Activated gamma-delta T cell treated with anti-CD3 and anti-CD28 coated beads, Interleukin-2, amount 50 U/mL, for 16 hours (primary cell): ENCODE results near the gene ADCYAP1R1.

Experiments
- DNase-seq: peaks from one replicate; pipeline ENCODE4 v3.0.0-alpha.2; 2020; ENCODE audit warnings: low read depth

The ADCYAP1R1 gene

GRCh38 chr7:31087351-31087750 lies 35.2 kb downstream of the ADCYAP1R1 start:
- no peak for DNase-seq

- DNase-seq: no peak
Observed at GRCh38 chr7:31091924-31092434, 39.9 kb downstream of the ADCYAP1R1 start.

- no peak for DNase-seq
Observed at GRCh38 chr7:31092606-31093005, 40.5 kb downstream of the ADCYAP1R1 start.

- DNase-seq: no peak
Observed at GRCh38 chr7:31093282-31093681, 41.2 kb downstream of the ADCYAP1R1 start.

GRCh38 chr7:31094271-31094670 lies 42.2 kb downstream of the ADCYAP1R1 start:
- DNase-seq: no peak

GRCh38 chr7:31095286-31096197 lies 43.4 kb downstream of the ADCYAP1R1 start:
- DNase-seq: no peak

- no peak for DNase-seq
Observed at GRCh38 chr7:31096198-31096876, 44.2 kb downstream of the ADCYAP1R1 start.

- DNase-seq: no peak
Observed at GRCh38 chr7:31096877-31097258, 44.8 kb downstream of the ADCYAP1R1 start.

- DNase-seq: no peak
Observed at GRCh38 chr7:31098642-31099360, 46.7 kb downstream of the ADCYAP1R1 start.

GRCh38 chr7:31099451-31100444 lies 47.6 kb downstream of the ADCYAP1R1 start:
- no peak for DNase-seq

GRCh38 chr7:31100445-31100844 lies 48.3 kb downstream of the ADCYAP1R1 start:
- DNase-seq: no peak

- DNase-seq: no peak
Observed at GRCh38 chr7:31100871-31101270, 48.8 kb downstream of the ADCYAP1R1 start.

GRCh38 chr7:31101544-31101943 lies 49.4 kb downstream of the ADCYAP1R1 start:
- DNase-seq: no peak

- no peak for DNase-seq
Observed at GRCh38 chr7:31102151-31102972, 50.3 kb downstream of the ADCYAP1R1 start.

GRCh38 chr7:31102973-31103850 lies 51.1 kb downstream of the ADCYAP1R1 start:
- no peak for DNase-seq

GRCh38 chr7:31104361-31105255 lies 52.5 kb downstream of the ADCYAP1R1 start:
- no peak for DNase-seq

GRCh38 chr7:31105256-31105950 lies 53.3 kb downstream of the ADCYAP1R1 start:
- DNase-seq: no peak
